Tongue (tissue), 2 donors: ENCODE data around the gene WBP2. TPM values are rescaled to one million over a fixed set of nuclear protein-coding genes. Genes with fewer than 3 reads are reported as not detected.

Source experiments
- DNase-seq: peaks from one replicate; pipeline ENCODE4 v3.0.0-alpha.2; 2015
- total RNA-seq: library from RNA; depleted of rRNA; stranded (reverse); fragments of >200 nt; gene quantifications from one replicate; pipeline ENCODE4 v1.2.3, GENCODE V29; 2014

WBP2 gene
- total RNA-seq, 1 donor from 2014 or later: 22.9 TPM

- no peak for DNase-seq
Observed at GRCh38 chr17:75844530-75845057, 10.5 kb downstream of the WBP2 start.

- no peak for DNase-seq
Observed at GRCh38 chr17:75843577-75844529, 11.3 kb downstream of the WBP2 start, which contains the start of gene UNC13D. TSS of gene UNC13D (minus strand) at chr17:75844404. CDS start at chr17:75844337, 67 bp downstream.

GRCh38 chr17:75842963-75843576 lies 12.1 kb downstream of the WBP2 start:
- no peak for DNase-seq

DNA sequence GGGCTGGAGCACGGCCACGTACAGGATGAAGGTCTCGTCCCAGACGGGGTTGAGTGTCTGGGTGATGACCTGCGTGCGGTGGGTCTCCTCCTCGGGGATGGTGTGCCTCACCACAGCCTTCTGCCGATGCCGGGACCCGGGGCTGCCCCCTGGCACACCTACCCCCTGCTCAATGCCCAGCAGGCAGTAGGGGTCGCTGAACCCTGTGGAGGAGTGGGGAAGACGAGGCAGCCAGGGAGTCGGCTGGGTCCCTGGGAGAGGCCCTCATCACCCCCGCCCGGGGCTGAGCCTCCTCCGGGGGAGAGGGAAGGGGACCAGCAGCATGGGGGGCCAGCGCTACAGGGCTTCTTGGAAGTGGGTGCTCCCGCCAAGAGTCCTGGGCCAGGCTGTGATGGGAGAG lies 12.7 kb downstream of the WBP2 start:
- no peak for DNase-seq

DNA sequence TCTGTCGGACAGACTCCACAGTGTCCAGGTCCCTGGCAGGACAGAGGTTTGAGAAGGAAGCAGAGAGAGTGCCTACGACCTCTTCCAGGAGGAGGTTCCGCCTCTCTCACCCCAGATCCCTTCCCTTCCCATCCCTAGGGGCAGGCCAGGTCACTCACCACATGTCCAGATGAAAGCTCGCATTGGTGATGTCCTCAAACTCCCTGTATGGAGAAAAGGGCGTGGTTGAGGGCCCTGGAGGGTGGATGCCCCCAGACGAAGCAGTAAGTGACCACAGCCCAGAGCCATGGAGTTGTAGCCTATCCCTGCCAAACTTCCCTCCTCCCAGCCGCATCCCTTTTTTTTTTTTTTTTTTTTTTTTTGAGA lies 14.4 kb downstream of the WBP2 start:
- no peak for DNase-seq

GRCh38 chr17:75839942-75840798 lies 15.0 kb downstream of the WBP2 start:
- no peak for DNase-seq

GRCh38 chr17:75838410-75838809 lies 16.7 kb downstream of the WBP2 start:
- DNase-seq: no peak

- no peak for DNase-seq
Observed at GRCh38 chr17:75837899-75838298, 17.2 kb downstream of the WBP2 start.

GRCh38 chr17:75836605-75837004 lies 18.5 kb downstream of the WBP2 start:
- no peak for DNase-seq

- no peak for DNase-seq
Observed at GRCh38 chr17:75835654-75835987, 19.5 kb downstream of the WBP2 start.

DNA sequence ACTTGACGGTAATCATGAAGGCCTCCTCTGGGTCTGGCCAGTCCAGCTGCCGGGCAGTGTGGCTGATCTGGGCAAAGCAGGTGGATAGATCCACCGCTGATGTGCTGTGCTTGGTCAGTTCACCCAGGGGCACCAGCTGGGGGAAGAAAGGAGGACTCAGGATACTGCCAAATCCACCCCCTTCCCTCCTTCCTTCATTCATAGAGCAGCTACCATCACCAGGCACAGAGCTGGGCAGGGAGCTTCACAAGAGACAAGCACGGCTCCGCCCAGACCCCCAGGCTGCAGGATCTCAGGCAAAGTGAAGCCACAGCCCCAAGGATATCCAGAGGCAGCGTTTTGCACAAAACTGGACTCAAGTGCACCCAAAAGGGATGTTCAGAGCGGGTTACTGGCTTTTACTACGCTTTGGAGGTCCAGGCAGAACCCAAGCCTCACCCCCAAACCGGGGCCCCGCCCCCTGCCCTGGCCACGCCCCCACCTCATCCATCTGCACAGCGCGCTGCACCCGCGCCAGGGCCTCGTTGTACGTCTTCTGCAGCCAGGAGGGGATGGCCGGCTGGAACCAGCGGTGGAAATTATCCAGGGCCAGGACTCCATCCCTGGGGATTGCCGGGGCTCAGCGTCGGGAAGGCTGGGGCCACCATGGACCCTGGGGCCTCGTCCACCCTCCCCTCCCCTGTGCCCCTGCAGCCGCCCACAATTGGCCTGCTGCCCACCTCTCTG lies 20.0 kb downstream of the WBP2 start:
- peak; percentile 74 for DNase-seq

DNA sequence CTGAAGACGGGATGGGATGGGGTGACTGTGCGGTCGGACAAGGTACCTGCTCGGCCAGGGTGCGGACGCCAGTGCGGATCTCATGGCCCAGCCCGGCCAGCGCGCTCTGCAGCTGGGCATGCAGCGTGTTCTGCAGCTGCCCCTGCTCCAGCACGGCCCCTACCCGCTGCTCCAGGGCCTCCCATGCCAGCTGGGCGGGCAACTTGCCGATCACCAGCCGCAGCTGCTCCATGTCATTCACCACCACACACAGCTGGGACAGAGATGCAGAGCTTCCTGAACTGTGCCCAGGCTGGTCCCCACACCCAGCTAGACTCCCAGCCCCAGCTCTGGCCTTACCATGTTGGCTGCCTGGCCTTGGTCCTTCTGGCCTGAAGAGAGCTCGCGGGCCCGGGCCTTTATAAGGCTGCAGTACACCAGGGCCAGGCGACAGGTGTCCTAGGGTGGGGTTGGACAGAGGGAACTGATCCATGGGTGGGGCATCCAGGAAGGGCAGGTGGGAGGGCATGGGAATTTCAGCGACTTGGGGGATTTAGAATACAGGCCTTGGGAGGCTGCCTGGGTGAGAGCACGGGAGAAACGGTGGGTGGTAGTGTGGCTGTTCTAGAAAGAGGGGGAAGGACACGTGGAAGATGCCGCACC lies 20.7 kb downstream of the WBP2 start:
- DNase-seq: peak; percentile 96

GRCh38 chr17:75832652-75833400 lies 22.3 kb downstream of the WBP2 start:
- peak; percentile 65 for DNase-seq

- no peak for DNase-seq
Observed at GRCh38 chr17:75832164-75832651, 22.9 kb downstream of the WBP2 start.

DNA sequence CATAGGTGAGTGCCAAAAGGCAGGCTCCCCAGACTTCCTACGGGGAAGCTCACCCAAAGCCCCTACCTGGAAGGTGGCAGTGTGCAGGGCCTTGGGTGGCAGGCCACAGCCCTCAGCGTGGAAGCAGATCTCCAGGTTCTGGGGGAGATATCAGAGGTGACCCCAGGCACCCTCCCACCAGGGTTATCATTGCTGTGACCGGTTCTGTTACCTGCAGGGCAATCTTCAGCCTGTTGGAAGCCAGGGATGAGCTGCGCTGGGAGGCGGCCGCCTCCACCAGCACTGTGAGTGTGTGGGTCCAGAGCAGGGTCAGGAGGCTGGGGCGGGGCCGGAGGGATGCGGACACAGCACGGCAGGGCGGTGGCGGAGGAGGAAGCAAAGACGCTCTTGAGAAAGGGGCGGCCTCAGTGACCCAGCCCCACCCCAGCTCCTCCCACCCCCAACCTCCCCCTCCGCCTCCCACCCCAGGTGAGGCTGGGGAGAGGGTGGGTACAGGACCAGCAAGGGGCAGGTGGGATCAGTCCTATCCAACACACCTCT lies 24.0 kb downstream of the WBP2 start:
- DNase-seq: no peak

- no peak for DNase-seq
Observed at GRCh38 chr17:75830164-75831031, 24.7 kb downstream of the WBP2 start.

- DNase-seq: no peak
Observed at GRCh38 chr17:75829747-75830146, 25.4 kb downstream of the WBP2 start.

DNA sequence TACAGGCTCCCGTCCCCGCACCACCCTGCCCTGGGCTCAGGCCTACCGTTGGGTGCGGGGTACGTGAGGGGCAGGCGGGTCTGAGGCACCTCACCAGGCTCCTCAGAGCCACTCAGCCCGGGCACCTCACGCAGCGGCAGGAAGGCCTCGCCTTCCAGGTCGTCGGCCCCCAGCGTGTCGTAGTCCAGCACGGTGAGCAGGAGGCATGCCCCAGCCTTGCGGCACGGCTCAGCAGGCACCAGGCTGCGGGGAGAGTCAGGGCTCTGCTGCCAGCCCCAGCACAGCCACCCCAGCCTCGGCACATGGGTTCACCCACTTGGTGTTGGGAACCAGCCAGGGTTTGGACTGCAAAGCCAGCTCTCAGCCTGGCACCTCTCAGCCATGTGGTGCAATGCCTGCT lies 26.4 kb downstream of the WBP2 start:
- DNase-seq: no peak

GRCh38 chr17:75828076-75828400 lies 27.1 kb downstream of the WBP2 start:
- peak; percentile 59 for DNase-seq
